Liver (tissue), 3 donors: ENCODE measurements around the gene DCPS.

Source experiments
- EGR1 ChIP-seq, 2 donors: IDR thresholded peaks; 2 replicates each; pipeline ENCODE4 v1.6.1; 2016 to 2018; ENCODE audit warnings: antibody characterized with exemption in 2 of 2, low read depth in 2 of 2
- FOXA1 ChIP-seq: IDR thresholded peaks from 2 replicates; pipeline ENCODE4 v1.6.1; 2016; ENCODE audit warnings: antibody characterized with exemption
- GABPA ChIP-seq, 2 donors: IDR thresholded peaks in 1 of 2; conservative IDR thresholded peaks in 1 of 2; 2 replicates each; pipeline ENCODE4 v1.6.1; 2016; ENCODE audit warnings: antibody characterized with exemption in 2 of 2, mild to moderate bottlenecking in 1 of 2, moderate library complexity in 1 of 2
- HNF4A ChIP-seq, 2 donors: conservative IDR thresholded peaks; 2 replicates each; pipeline ENCODE4 v1.6.1; 2016; ENCODE audit warnings: antibody characterized with exemption in 2 of 2, mild to moderate bottlenecking in 2 of 2
- JUND ChIP-seq, 2 donors: IDR thresholded peaks; 2 replicates each; pipeline ENCODE4 v1.6.1; 2016; ENCODE audit warnings: antibody characterized with exemption in 2 of 2
- MAX ChIP-seq: IDR thresholded peaks from 2 replicates; pipeline ENCODE4 v1.6.1; 2016; ENCODE audit warnings: antibody characterized with exemption
- NR2F2 ChIP-seq: IDR thresholded peaks from 2 replicates; pipeline ENCODE4 v1.6.1; 2016; ENCODE audit warnings: antibody characterized with exemption
- RAD21 ChIP-seq, 2 donors: IDR thresholded peaks; 2 replicates each; pipeline ENCODE4 v1.6.1; 2016; ENCODE audit warnings: antibody characterized with exemption in 2 of 2, mild to moderate bottlenecking in 2 of 2
- RXRA ChIP-seq, 2 donors: IDR thresholded peaks; 2 replicates each; pipeline ENCODE4 v1.6.1; 2017 to 2018; ENCODE audit warnings: antibody characterized with exemption in 2 of 2, mild to moderate bottlenecking in 1 of 2
- SP1 ChIP-seq: IDR thresholded peaks from 2 replicates; pipeline ENCODE4 v1.6.1; 2018; ENCODE audit warnings: antibody characterized with exemption, mild to moderate bottlenecking
- TAF1 ChIP-seq: conservative IDR thresholded peaks from 2 replicates; pipeline ENCODE4 v1.6.1; 2016; ENCODE audit warnings: antibody characterized with exemption, mild to moderate bottlenecking
- ZBTB33 ChIP-seq: IDR thresholded peaks from 2 replicates; pipeline ENCODE4 v1.6.1; 2016; ENCODE audit warnings: antibody characterized with exemption
- TF ChIP-seq, protein P1 (sequence below): fragments of 150-350 bp; IDR thresholded peaks from 2 replicates; pipeline ENCODE4 v1.5.1; 2017; ENCODE audit warnings: improper control_type of control experiment, low read depth, low read length; ENCODE audit not compliant: missing input control
- TF ChIP-seq, protein P2 (sequence below): IDR thresholded peaks from 2 replicates; pipeline ENCODE4 v1.6.1; 2016; ENCODE audit warnings: antibody characterized with exemption
- donor health status: healthy.
- donor health status: healthy.

DNA sequence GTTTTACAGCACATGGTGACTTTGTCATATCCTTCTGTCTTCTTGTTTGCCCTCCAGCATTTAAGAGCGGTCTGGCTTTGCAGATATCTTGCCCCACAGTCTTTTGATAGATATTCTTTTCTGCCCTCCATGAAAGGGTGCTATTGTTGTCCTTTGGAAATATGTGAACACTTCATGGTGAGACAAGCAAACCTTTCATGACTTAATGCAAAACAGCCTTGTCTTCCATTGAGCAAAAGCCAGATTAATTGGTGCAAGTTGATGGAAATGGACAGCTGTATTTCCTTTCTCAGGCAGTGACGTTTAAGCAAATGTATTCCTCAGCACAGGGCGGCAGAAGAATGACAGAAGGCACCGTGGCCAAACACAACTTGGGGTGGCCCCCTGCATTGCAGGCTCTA lies 4.4 kb downstream of the DCPS start:
- TF ChIP-seq, protein P1, sequence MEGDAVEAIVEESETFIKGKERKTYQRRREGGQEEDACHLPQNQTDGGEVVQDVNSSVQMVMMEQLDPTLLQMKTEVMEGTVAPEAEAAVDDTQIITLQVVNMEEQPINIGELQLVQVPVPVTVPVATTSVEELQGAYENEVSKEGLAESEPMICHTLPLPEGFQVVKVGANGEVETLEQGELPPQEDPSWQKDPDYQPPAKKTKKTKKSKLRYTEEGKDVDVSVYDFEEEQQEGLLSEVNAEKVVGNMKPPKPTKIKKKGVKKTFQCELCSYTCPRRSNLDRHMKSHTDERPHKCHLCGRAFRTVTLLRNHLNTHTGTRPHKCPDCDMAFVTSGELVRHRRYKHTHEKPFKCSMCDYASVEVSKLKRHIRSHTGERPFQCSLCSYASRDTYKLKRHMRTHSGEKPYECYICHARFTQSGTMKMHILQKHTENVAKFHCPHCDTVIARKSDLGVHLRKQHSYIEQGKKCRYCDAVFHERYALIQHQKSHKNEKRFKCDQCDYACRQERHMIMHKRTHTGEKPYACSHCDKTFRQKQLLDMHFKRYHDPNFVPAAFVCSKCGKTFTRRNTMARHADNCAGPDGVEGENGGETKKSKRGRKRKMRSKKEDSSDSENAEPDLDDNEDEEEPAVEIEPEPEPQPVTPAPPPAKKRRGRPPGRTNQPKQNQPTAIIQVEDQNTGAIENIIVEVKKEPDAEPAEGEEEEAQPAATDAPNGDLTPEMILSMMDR: no peak
- TF ChIP-seq GABPA (IDR thresholded peaks at IDR 0.05 in 1 of 2, conservative IDR thresholded peaks at IDR 0.05 in 1 of 2) (no peak), SP1 (no peak), RAD21 (IDR thresholded peaks at IDR 0.05) (no peak), TAF1 (no peak), MAX (no peak), RXRA (IDR thresholded peaks at IDR 0.05) (no peak), JUND (IDR thresholded peaks at IDR 0.05) (no peak), HNF4A (conservative IDR thresholded peaks at IDR 0.05) (no peak), EGR1 (IDR thresholded peaks at IDR 0.05; ENCODE audit: low read depth in 2 of 2) (no peak), FOXA1 (no peak), ZBTB33 (no peak), NR2F2 (no peak)
- TF ChIP-seq, protein P2, sequence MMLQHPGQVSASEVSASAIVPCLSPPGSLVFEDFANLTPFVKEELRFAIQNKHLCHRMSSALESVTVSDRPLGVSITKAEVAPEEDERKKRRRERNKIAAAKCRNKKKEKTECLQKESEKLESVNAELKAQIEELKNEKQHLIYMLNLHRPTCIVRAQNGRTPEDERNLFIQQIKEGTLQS: no peak
